Measurements from ENCODE around the gene MTG2. TPM values are rescaled to one million over a fixed set of nuclear protein-coding genes. Genes with fewer than 3 reads are reported as not detected.

Gene MTG2
- total and polyA plus RNA-seq, 2 of the 13 experiments (the other 11 are each of a cell fraction or from before 2014, with no cell fraction given), result 20.4 to 37.8 TPM

GRCh38 chr20:62138912-62139311 is 43.9 kb upstream of the MTG2 start (continued):
- TF ChIP-seq, protein P1, sequence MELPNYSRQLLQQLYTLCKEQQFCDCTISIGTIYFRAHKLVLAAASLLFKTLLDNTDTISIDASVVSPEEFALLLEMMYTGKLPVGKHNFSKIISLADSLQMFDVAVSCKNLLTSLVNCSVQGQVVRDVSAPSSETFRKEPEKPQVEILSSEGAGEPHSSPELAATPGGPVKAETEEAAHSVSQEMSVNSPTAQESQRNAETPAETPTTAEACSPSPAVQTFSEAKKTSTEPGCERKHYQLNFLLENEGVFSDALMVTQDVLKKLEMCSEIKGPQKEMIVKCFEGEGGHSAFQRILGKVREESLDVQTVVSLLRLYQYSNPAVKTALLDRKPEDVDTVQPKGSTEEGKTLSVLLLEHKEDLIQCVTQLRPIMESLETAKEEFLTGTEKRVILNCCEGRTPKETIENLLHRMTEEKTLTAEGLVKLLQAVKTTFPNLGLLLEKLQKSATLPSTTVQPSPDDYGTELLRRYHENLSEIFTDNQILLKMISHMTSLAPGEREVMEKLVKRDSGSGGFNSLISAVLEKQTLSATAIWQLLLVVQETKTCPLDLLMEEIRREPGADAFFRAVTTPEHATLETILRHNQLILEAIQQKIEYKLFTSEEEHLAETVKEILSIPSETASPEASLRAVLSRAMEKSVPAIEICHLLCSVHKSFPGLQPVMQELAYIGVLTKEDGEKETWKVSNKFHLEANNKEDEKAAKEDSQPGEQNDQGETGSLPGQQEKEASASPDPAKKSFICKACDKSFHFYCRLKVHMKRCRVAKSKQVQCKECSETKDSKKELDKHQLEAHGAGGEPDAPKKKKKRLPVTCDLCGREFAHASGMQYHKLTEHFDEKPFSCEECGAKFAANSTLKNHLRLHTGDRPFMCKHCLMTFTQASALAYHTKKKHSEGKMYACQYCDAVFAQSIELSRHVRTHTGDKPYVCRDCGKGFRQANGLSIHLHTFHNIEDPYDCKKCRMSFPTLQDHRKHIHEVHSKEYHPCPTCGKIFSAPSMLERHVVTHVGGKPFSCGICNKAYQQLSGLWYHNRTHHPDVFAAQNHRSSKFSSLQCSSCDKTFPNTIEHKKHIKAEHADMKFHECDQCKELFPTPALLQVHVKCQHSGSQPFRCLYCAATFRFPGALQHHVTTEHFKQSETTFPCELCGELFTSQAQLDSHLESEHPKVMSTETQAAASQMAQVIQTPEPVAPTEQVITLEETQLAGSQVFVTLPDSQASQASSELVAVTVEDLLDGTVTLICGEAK (IDR thresholded peaks at IDR 0.05), result no peak
- TF ChIP-seq, protein P1 (CRISPR knock-in tag; IDR thresholded peaks at IDR 0.05), result no peak
- TF ChIP-seq PHB2 (IDR thresholded peaks at IDR 0.05; ENCODE audit: partially characterized antibody) (no peak), IRF9 (CRISPR knock-in tag; IDR thresholded peaks at IDR 0.05; ENCODE audit: borderline replicate concordance) (0 out of 2 replicates have a peak, but pooled peaks have one; percentile 18), RBM22 (optimal IDR thresholded peaks at IDR 0.05; ENCODE audit: low read length) (peak; percentile 57), GPN1 (CRISPR knock-in tag; IDR thresholded peaks at IDR 0.05; ENCODE audit: borderline replicate concordance) (no peak), PRMT3 (CRISPR knock-in tag; IDR thresholded peaks at IDR 0.05; ENCODE audit: borderline replicate concordance, low read depth) (no peak), HDAC2 (CRISPR knock-in tag; IDR thresholded peaks at IDR 0.05) (no peak), HNF1B (CRISPR knock-in tag; IDR thresholded peaks at IDR 0.05) (no peak), ZNF660 (CRISPR knock-in tag; IDR thresholded peaks at IDR 0.05; ENCODE audit: borderline replicate concordance, low read depth) (no peak), ZNF205 (CRISPR knock-in tag; IDR thresholded peaks at IDR 0.05) (no peak)
- TF ChIP-seq, protein P2, sequence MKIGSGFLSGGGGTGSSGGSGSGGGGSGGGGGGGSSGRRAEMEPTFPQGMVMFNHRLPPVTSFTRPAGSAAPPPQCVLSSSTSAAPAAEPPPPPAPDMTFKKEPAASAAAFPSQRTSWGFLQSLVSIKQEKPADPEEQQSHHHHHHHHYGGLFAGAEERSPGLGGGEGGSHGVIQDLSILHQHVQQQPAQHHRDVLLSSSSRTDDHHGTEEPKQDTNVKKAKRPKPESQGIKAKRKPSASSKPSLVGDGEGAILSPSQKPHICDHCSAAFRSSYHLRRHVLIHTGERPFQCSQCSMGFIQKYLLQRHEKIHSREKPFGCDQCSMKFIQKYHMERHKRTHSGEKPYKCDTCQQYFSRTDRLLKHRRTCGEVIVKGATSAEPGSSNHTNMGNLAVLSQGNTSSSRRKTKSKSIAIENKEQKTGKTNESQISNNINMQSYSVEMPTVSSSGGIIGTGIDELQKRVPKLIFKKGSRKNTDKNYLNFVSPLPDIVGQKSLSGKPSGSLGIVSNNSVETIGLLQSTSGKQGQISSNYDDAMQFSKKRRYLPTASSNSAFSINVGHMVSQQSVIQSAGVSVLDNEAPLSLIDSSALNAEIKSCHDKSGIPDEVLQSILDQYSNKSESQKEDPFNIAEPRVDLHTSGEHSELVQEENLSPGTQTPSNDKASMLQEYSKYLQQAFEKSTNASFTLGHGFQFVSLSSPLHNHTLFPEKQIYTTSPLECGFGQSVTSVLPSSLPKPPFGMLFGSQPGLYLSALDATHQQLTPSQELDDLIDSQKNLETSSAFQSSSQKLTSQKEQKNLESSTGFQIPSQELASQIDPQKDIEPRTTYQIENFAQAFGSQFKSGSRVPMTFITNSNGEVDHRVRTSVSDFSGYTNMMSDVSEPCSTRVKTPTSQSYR (CRISPR knock-in tag; IDR thresholded peaks at IDR 0.05; ENCODE audit: borderline replicate concordance), result no peak
- TF ChIP-seq, protein P3, sequence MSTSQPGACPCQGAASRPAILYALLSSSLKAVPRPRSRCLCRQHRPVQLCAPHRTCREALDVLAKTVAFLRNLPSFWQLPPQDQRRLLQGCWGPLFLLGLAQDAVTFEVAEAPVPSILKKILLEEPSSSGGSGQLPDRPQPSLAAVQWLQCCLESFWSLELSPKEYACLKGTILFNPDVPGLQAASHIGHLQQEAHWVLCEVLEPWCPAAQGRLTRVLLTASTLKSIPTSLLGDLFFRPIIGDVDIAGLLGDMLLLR (CRISPR knock-in tag; IDR thresholded peaks at IDR 0.05), result 0 out of 2 replicates have a peak, but pooled peaks have one; percentile 6
- TF ChIP-seq, protein P4, sequence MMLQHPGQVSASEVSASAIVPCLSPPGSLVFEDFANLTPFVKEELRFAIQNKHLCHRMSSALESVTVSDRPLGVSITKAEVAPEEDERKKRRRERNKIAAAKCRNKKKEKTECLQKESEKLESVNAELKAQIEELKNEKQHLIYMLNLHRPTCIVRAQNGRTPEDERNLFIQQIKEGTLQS (CRISPR knock-in tag; IDR thresholded peaks at IDR 0.05), result no peak

Measured in HepG2 (cell line).